GM21360 (cell line): Measurements from ENCODE around the gene ARPIN.
"Not testable (repeated sequence)": the region's sequence is repeated elsewhere in the genome, so short reads cannot be mapped to it uniquely, and the experiment has no call there.

ENCODE experiments used
- ATAC-seq: cut with Tn5 transposase; IDR thresholded peaks from one replicate; pipeline ENCODE4 v1.9.1; 2021; ENCODE audit warnings: mild to moderate bottlenecking, moderate library complexity; ENCODE audit not compliant: unreplicated experiment

Gene ARPIN

GRCh38 chr15:89878323-89878722 lies 34.4 kb downstream of the ARPIN start:
- ATAC-seq, result no peak

- no peak for ATAC-seq
Measured at GRCh38 chr15:89877083-89877425, 35.7 kb downstream of the ARPIN start.

GRCh38 chr15:89876396-89877082 lies 36.2 kb downstream of the ARPIN start:
- ATAC-seq, result no peak

- ATAC-seq, result no peak
Measured at GRCh38 chr15:89875741-89876140, 37.0 kb downstream of the ARPIN start.

- ATAC-seq, result peak; percentile 81
Measured at GRCh38 chr15:89874926-89875564, 37.7 kb downstream of the ARPIN start.

- no peak for ATAC-seq
Measured at GRCh38 chr15:89870688-89871288, 42.0 kb downstream of the ARPIN start.

- ATAC-seq, result no peak
Measured at GRCh38 chr15:89870006-89870405, 42.7 kb downstream of the ARPIN start.

GRCh38 chr15:89869490-89869889 lies 43.3 kb downstream of the ARPIN start:
- ATAC-seq, result not testable (repeated sequence)

- no peak for ATAC-seq
Measured at GRCh38 chr15:89864958-89865739, 47.6 kb downstream of the ARPIN start.

- no peak for ATAC-seq
Measured at GRCh38 chr15:89863918-89864317, 48.8 kb downstream of the ARPIN start.

GRCh38 chr15:89860891-89861290 lies 51.9 kb downstream of the ARPIN start:
- ATAC-seq, result no peak

- ATAC-seq, result no peak
Measured at GRCh38 chr15:89860431-89860830, 52.3 kb downstream of the ARPIN start.

- ATAC-seq, result no peak
Measured at GRCh38 chr15:89858661-89859458, 53.9 kb downstream of the ARPIN start.

GRCh38 chr15:89857673-89858072 lies 55.1 kb downstream of the ARPIN start:
- no peak for ATAC-seq

GRCh38 chr15:89855948-89856347 lies 56.8 kb downstream of the ARPIN start:
- no peak for ATAC-seq

- not testable (repeated sequence) for ATAC-seq
Measured at GRCh38 chr15:89854863-89855262, 57.9 kb downstream of the ARPIN start.

GRCh38 chr15:89852342-89852995 lies 60.3 kb downstream of the ARPIN start:
- no peak for ATAC-seq

GRCh38 chr15:89851673-89852341 lies 60.9 kb downstream of the ARPIN start:
- ATAC-seq, result peak; percentile 55

GRCh38 chr15:89848970-89849292 lies 63.8 kb downstream of the ARPIN start:
- ATAC-seq, result no peak

GRCh38 chr15:89847101-89847500 lies 65.7 kb downstream of the ARPIN start:
- no peak for ATAC-seq
